Measurements from ENCODE around the gene KIAA1328. TPM values are rescaled to one million over a fixed set of nuclear protein-coding genes. Genes with fewer than 3 reads are reported as not detected.

The KIAA1328 gene
- total and polyA plus RNA-seq, 2 donors (not counting 3 experiments of a cell fraction or from before 2014, with no cell fraction given) = 2.7 to 6.5 TPM

DNA sequence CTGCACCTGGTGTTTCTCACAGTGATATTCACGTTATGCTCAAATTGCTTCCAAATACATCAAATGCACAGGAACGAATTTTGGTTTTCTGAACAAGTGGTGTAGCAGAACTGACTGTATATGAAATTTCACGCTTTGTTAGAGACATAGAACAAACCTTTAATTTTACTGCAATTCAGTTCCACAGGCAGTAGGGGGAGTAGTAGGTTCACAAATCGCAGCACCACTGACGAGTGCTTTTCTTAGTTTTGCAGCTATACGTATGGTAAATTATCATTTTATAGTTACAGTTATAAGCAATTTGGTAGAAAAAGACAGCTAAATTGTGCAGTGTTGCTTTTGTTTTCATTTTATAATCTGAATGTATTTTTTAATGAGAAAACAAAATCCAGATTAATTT lies 113.3 kb downstream of the KIAA1328 start:
- intact Hi-C loops (cut with micrococcal nuclease) (loop anchor here (1.0 to 2.0 kb wide), 3 partner anchors 381 to 596 kb away; no protein-coding TSS in a partner anchor), dilution Hi-C loops (cut with MboI; ENCODE audit: extremely low pct_ligation_motif_present, low sequenced_read_pairs) (no loop called here)
- peak; percentile 41 for DNase-seq (ENCODE audit: low read depth, low spot score)

DNA sequence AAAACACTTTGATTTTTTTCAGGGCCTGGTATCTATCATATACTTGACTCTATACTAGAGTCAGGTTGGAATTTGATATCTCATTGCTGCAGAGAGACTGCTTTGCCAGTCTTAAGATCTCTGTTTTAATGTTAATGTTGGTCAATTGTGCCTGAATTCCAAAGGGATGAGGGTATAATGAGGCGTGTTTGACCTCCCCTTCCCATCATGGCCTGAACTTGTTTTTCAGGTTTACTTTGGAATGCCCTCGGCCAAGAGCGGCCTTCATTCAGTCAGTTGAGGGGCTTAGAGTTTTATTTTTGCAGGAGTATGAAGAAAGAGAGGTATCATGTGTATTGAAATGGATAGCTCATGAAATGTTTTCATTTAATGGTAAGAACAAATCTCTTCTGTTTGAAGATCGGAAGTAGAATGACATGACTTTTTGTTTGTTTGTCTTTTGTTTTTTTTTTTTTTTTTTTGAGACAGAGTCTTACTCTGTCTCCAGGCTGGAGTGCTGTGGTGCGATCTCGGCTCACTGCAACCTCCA lies 119.0 kb downstream of the KIAA1328 start:
- no peaks in the 10 kb centered on the region for H3K36me3 ChIP-seq (ENCODE audit: control insufficient read depth in 2 of 2, extremely low read depth in 1 of 2, insufficient read depth in 2 of 2, low read length in 2 of 2)
- ChIA-PET POLR2A (no interaction called here), CTCF (no interaction called here)
- H3K79me2 ChIP-seq (ENCODE audit: control insufficient read depth, insufficient read depth, low read length) = no peaks in the 10 kb centered on the region
- no peaks in the 10 kb centered on the region for H3K9me3 ChIP-seq (replicated peaks; ENCODE audit: control insufficient read depth, insufficient read depth, low read length)
- no peak for TF ChIP-seq POLR2AphosphoS5 (IDR thresholded peaks at IDR 0.05; ENCODE audit: insufficient read depth, low read depth, low read length)
- TF ChIP-seq EZH2 (IDR thresholded peaks at IDR 0.05; ENCODE audit: borderline replicate concordance, low read depth, low read length, severe bottlenecking) = no peak
- TF ChIP-seq FOS (IDR thresholded peaks at IDR 0.05; ENCODE audit: borderline replicate concordance, insufficient read depth, low read length) = no peak
- TF ChIP-seq, protein P1, sequence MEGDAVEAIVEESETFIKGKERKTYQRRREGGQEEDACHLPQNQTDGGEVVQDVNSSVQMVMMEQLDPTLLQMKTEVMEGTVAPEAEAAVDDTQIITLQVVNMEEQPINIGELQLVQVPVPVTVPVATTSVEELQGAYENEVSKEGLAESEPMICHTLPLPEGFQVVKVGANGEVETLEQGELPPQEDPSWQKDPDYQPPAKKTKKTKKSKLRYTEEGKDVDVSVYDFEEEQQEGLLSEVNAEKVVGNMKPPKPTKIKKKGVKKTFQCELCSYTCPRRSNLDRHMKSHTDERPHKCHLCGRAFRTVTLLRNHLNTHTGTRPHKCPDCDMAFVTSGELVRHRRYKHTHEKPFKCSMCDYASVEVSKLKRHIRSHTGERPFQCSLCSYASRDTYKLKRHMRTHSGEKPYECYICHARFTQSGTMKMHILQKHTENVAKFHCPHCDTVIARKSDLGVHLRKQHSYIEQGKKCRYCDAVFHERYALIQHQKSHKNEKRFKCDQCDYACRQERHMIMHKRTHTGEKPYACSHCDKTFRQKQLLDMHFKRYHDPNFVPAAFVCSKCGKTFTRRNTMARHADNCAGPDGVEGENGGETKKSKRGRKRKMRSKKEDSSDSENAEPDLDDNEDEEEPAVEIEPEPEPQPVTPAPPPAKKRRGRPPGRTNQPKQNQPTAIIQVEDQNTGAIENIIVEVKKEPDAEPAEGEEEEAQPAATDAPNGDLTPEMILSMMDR (IDR thresholded peaks at IDR 0.05; ENCODE audit: extremely low read depth in 1 of 2, insufficient read depth in 1 of 2, low read depth in 1 of 2, low read length in 2 of 2) = no peak
- no peak for TF ChIP-seq GATA2 (IDR thresholded peaks at IDR 0.05; ENCODE audit: insufficient read depth, insufficient read length, low read depth, low read length)
- TF ChIP-seq JUN (IDR thresholded peaks at IDR 0.05; ENCODE audit: borderline replicate concordance, insufficient read depth, insufficient read length, low read depth) = no peak
- no peak for TF ChIP-seq POLR2A (IDR thresholded peaks at IDR 0.05; ENCODE audit: low read depth, low read length)
- TF ChIP-seq, protein P2, sequence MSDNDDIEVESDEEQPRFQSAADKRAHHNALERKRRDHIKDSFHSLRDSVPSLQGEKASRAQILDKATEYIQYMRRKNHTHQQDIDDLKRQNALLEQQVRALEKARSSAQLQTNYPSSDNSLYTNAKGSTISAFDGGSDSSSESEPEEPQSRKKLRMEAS (IDR thresholded peaks at IDR 0.05; ENCODE audit: insufficient read depth, insufficient read length) = no peak
- TF ChIP-seq MYC (IDR thresholded peaks at IDR 0.05; ENCODE audit: low read depth, low read length) = no peak
- no peak for FAIRE-seq
- no peaks in the 10 kb centered on the region for H4K20me1 ChIP-seq (replicated peaks; ENCODE audit: control insufficient read depth, extremely low read depth, insufficient read depth, low read length)
- no peak overlapping the region for H3K4me2 ChIP-seq (ENCODE audit: insufficient read depth, low read length)
- no peaks in the 10 kb centered on the region for H3K9me1 ChIP-seq (replicated peaks; ENCODE audit: control insufficient read depth, extremely low read depth, insufficient read depth, low read length)
- H3K9ac ChIP-seq (replicated peaks; ENCODE audit: extremely low read depth, insufficient read depth, low read length) = no peak overlapping the region
- BruUV-seq (replicated peaks) = no TSS peak
- no peak for DNase-seq (ENCODE audit: low read depth, low spot score)
- H3K27ac ChIP-seq (ENCODE audit: insufficient read depth, low read depth, low read length) = no peak overlapping the region
- dilution Hi-C loops (cut with MboI; ENCODE audit: extremely low pct_ligation_motif_present, low sequenced_read_pairs) (no loop called here), intact Hi-C loops (cut with micrococcal nuclease) (no loop called here)
- H2AFZ ChIP-seq (ENCODE audit: low read depth, low read length) = no peak overlapping the region
- no peaks in the 10 kb centered on the region for H3K27me3 ChIP-seq (ENCODE audit: control insufficient read depth in 2 of 2, insufficient read depth in 2 of 2, low read length in 2 of 2)
- no peak overlapping the region for H3K4me3 ChIP-seq (replicated peaks in 1 of 3; ENCODE audit: insufficient read depth in 1 of 3, low read depth in 1 of 3, low read length in 3 of 3)
- H3K4me1 ChIP-seq (ENCODE audit: control insufficient read depth, extremely low read depth, insufficient read depth, low read length) = no peaks in the 10 kb centered on the region

More for the DNA sequence above, 113.3 kb downstream of the KIAA1328 start:
- Histone ChIP-seq H3K79me2 (ENCODE audit: control insufficient read depth, insufficient read depth, low read length) (no peaks in the 10 kb centered on the region), H3K27ac (ENCODE audit: insufficient read depth, low read depth, low read length) (no peak overlapping the region), H2AFZ (ENCODE audit: low read depth, low read length) (no peak overlapping the region), H3K36me3 (ENCODE audit: control insufficient read depth in 2 of 2, extremely low read depth in 1 of 2, insufficient read depth in 2 of 2, low read length in 2 of 2) (no peaks in the 10 kb centered on the region), H4K20me1 (replicated peaks; ENCODE audit: control insufficient read depth, extremely low read depth, insufficient read depth, low read length) (no peaks in the 10 kb centered on the region), H3K4me1 (ENCODE audit: control insufficient read depth, extremely low read depth, insufficient read depth, low read length) (no peaks in the 10 kb centered on the region), H3K9ac (replicated peaks; ENCODE audit: extremely low read depth, insufficient read depth, low read length) (no peak overlapping the region), H3K4me3 (replicated peaks in 1 of 3; ENCODE audit: insufficient read depth in 1 of 3, low read depth in 1 of 3, low read length in 3 of 3) (no peak overlapping the region), H3K4me2 (ENCODE audit: insufficient read depth, low read length) (no peak overlapping the region), H3K9me3 (replicated peaks; ENCODE audit: control insufficient read depth, insufficient read depth, low read length) (no peaks in the 10 kb centered on the region), H3K9me1 (replicated peaks; ENCODE audit: control insufficient read depth, extremely low read depth, insufficient read depth, low read length) (no peaks in the 10 kb centered on the region), H3K27me3 (ENCODE audit: control insufficient read depth in 2 of 2, insufficient read depth in 2 of 2, low read length in 2 of 2) (no peaks in the 10 kb centered on the region)
- CTCF ChIA-PET = interaction anchor here (0.6 to 2.9 kb wide), 18 partner anchors 10 to 596 kb away, joined by 3 to 43 read pairs (median 5); partner anchors contain the start of genes KIAA1328 and TPGS2
- TF ChIP-seq, protein P1 (IDR thresholded peaks at IDR 0.05; ENCODE audit: extremely low read depth in 1 of 2, insufficient read depth in 1 of 2, low read depth in 1 of 2, low read length in 2 of 2) = peak; percentile 48 to 54
- TF ChIP-seq MYC (IDR thresholded peaks at IDR 0.05; ENCODE audit: low read depth, low read length) = no peak
- no TSS peak for BruUV-seq (replicated peaks)
- peak; percentile 63 for FAIRE-seq
- POLR2A ChIA-PET = no interaction called here
